GM12892 (cell line): ENCODE results near the gene SLIT3.
"Not testable (repeated sequence)": the region's sequence is repeated elsewhere in the genome, so short reads cannot be mapped to it uniquely, and the experiment has no call there.

Source experiments
- POLR2A ChIP-seq: IDR thresholded peaks from 2 replicates; pipeline ENCODE4 v1.6.1; 2011; ENCODE audit warnings: low read depth, low read length, control low read depth
- TAF1 ChIP-seq: IDR thresholded peaks from 2 replicates; pipeline ENCODE4 v1.6.1; 2011; ENCODE audit warnings: low read depth, mild to moderate bottlenecking, control low read depth, low read length, borderline replicate concordance

GRCh38 chr5:169211761-169212160 is 89.2 kb downstream of the SLIT3 start:
- TF ChIP-seq POLR2A, TAF1: not testable (repeated sequence)
